Iris pigment epithelial cell (primary cell): Measurements from ENCODE around the gene WFIKKN1.

ENCODE experiments used
- DNase-seq: peaks from one replicate; pipeline ENCODE4 v3.0.0-alpha.2; 2011; ENCODE audit warnings: low read depth

Gene WFIKKN1

GRCh38 chr16:637081-638018 is 6.6 kb downstream of the WFIKKN1 start:
- peak; percentile 82 for DNase-seq

DNA sequence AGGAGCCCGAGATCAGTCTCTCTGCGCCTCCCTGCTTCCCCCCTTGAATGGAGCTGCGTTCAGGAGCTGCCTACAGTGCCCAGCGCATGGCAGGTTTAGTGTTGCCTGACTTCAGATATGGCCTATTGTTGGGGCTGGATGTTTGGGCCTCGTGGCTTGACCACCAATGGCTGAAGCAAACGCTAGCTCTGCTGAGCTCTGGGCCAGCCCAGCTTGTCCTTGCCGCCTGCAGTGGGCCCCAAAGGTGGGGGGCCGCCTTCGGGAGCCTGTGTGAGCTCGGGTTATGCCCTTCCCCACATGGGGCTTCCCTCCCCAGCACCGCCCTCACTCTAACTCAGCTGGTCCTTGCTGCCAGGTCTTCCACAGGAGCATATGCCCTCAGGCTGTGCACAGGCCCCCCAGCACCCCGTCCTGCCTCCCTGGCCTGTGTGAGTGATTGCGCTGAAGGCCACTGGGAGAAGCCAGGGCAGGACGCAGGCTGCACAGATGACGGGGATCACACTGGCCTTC is 7.3 kb downstream of the WFIKKN1 start:
- no peak for DNase-seq

- DNase-seq: no peak
Measured at GRCh38 chr16:638836-639235, 8.1 kb downstream of the WFIKKN1 start.

DNA sequence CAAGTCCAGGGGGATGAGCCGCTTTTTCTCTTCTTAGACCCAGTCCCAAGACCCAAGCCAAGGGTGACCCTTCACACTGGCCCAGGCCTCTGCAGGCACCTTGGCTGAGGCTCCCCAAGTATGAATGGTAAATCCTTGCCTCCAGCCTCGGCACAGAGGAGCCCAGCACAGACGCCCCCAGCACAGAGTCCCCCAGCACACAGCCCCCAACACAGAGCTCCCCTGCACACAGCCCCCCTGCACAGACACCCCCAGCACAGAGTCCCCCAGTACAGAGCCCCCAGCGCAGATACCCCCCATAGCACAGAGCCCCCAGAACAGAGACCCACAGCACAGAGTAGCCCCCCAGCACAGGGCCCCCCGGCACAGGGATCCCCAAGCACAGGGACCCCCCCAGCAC is 9.8 kb downstream of the WFIKKN1 start:
- DNase-seq: no peak

GRCh38 chr16:641326-642188 is 10.8 kb downstream of the WFIKKN1 start, which contains the start of gene MCRIP2:
Gene MCRIP2, plus strand, starts transcription at chr16:641828. Its CDS starts 164 bp downstream, at chr16:641992.
- DNase-seq: peak; percentile 59

- DNase-seq: peak; percentile 33
Measured at GRCh38 chr16:642189-643049, 11.6 kb downstream of the WFIKKN1 start.

DNA sequence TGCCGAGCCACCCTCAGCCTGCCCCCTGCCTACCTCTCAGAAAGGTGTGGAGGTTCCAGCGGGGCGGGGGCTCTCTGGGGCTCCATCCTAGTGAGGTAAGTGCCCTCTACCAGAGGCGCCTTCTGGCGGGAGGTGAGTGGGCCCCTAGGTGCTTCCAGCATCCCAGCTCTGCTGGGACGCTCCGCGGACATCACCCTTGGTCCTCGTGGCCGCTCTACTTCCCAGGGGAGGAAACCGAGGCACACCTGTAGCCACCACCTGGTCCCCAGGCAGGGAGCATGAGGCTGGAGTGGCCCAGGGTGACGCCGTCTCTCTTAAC is 12.2 kb downstream of the WFIKKN1 start:
- DNase-seq: no peak

DNA sequence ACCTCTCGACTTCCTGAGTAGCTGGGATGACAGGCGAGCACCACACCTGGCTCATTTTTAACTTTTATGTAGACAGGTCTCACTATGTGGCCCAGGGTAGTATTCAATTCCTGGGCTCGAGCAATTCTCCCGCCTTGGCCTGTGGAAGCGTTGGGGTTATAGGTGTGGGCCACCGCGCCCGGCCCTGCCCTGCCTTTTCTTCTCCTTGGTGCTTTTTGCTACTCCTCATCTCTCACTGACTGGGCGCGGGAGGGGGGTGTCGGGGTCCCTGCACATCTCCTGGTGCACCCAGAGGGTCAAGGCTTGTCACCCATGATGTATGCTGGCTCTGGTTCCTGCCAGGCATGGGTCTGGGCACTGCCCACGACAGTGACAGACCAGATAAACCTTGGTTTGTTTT is 13.8 kb downstream of the WFIKKN1 start:
- no peak for DNase-seq

GRCh38 chr16:645852-646678 is 15.3 kb downstream of the WFIKKN1 start:
- no peak for DNase-seq

DNA sequence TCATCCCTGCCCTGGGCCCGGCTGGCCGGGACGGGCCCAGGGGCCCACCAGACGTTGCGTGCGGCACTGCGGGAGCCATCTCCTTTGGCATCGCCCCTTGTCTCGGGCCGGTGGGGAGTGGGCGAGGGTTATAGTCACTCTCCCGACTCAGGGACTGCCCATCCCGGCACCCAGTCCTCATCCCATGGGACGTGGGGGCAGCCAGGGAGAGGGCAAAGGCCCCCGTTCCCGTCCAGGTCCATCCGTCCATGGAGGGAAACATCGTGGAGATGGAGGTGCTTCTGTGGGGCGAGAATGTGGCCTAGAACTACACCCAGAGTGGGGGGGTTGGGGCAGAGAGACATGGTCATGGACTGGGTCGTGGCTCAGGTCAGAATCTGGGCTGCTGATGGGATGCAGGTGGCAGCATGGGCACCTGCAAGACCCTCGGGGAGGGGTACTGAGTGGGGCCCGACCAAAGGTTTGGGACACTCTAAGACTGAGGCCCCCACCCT is 15.9 kb downstream of the WFIKKN1 start:
- DNase-seq: no peak

DNA sequence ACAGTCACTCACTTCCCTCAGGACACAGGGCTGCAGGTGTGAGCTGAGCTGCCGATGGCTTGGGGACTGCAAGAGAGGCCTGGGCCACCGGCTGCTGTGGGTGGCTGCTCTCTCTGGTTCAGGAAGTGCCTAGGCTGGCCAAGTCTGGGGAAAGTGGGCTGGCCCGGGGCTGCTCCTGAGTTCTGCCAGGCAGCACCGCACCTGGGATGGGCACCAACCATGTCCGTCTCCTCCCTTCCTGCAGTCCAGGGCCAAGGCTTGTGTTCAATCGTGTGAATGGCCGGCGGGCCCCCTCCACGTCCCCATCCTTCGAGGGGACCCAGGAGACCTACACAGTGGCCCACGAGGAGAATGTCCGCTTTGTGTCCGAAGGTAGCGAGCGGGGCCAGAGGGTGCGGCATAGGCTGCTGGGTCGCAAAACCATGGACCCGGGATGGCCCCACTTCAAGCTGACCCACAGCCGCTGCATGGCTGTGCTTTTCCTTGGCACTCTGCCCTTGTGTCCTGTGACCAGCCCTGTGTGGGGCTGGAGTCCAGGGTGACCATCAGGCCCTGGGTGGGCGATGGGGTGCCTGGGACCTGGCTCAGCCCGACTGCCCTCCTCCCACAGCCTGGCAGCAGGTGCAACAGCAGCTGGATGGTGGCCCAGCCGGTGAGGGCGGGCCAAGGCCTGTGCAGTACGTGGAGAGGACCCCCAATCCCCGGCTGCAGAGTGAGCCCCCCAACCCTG is 16.6 kb downstream of the WFIKKN1 start:
- DNase-seq: no peak

- DNase-seq: no peak
Measured at GRCh38 chr16:648071-648780, 17.4 kb downstream of the WFIKKN1 start.

GRCh38 chr16:648781-649589 is 18.2 kb downstream of the WFIKKN1 start, which contains the start of gene WDR90:
Gene WDR90, plus strand, starts transcription at chr16:649365. Its CDS starts 52 bp downstream, at chr16:649417.
- DNase-seq: peak; percentile 89

DNA sequence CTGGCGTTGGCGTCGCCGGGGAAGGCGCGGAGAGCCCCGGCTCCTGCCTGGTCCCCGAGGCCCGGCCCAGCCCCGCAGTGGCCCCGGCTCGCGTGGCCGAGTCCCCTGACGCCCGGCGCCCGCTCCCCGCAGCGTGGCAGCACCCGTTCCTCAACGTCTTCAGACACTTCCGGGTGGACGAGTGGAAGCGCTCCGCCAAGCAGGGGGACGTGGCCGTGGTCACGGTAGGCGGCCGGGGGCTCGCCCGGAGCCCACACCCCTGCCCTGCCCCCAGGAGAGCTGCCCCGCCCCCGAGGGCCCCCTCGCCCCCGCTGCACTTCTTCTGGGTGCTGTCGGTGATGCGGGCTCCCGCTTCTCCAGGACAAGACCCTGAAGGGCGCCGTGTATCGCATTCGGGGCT is 18.8 kb downstream of the WFIKKN1 start:
- no peak for DNase-seq

- DNase-seq: no peak
Measured at GRCh38 chr16:651844-652243, 21.1 kb downstream of the WFIKKN1 start.

DNA sequence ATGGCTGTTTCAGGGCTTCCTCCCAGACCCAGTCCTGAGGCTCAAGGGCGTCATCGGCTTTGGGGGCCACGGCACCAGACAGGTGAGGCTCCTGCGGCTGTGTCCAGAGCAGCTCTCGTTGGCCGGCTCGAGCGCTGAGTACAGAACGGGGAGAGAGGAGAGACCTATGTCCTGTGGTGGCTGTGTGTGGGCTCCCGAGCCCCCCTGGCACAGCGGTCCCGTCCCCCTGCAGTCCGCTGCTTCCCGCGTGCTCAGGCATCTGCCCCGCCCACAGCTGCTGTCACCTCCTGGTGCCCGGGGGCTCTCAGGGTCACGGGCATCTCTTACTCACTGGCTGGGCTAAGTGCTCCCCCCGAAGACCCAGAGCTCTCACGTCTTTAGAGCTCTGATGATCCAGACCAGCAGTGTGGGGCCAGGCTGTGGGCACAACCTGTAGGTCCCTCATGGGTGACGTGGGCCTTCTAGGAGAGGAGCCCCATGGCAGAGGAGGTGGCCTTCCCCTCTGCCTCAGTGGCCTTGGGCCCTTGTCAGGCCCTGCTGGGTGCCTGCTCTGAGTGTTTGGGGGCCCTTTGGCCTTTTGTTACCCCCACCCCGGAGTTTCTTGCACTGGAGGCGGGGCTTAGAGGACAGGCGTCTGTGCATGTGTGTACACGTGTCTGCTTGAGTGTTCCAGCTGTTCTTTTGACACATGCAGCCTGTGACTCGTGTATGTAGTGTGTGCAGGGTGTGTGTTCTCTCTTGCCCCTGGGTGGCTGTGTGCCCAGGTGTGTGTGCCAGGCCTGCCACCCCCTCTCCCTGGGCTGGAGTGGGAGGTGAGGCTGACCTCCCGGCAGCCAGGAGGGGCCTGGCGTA is 21.9 kb downstream of the WFIKKN1 start:
- no peak for DNase-seq

- DNase-seq: no peak
Measured at GRCh38 chr16:654034-654433, 23.2 kb downstream of the WFIKKN1 start.
